Mesenchymal stem cell (in vitro differentiated cells and primary cell): ENCODE measurements around the gene H2BW2.
"Not testable (repeated sequence)": the region's sequence is repeated elsewhere in the genome, so short reads cannot be mapped to it uniquely, and the experiment has no call there.

Source experiments
- DNase-seq: peaks from one replicate; pipeline ENCODE4 v3.0.0-alpha.2; 2013
- H2AFZ ChIP-seq: one replicate; pipeline ENCODE4 v1.6.1; 2013; ENCODE audit warnings: low read depth, mild to moderate bottlenecking, control low read depth, inconsistent platforms, low read length, moderate library complexity
- H2AK5ac ChIP-seq: 2 replicates; pipeline ENCODE4 v1.6.1; 2013; ENCODE audit warnings: low read length, moderate library complexity, mild to moderate bottlenecking, inconsistent platforms; ENCODE audit not compliant: severe bottlenecking
- H2BK120ac ChIP-seq: one replicate; pipeline ENCODE4 v1.6.1; 2013; ENCODE audit warnings: low read depth, mild to moderate bottlenecking, inconsistent platforms, low read length, moderate library complexity
- H2BK12ac ChIP-seq, 2 experiments: one replicate each; pipeline ENCODE4 v1.6.1; 2013; ENCODE audit warnings: inconsistent platforms in 2 of 2, low read length in 2 of 2, mild to moderate bottlenecking in 2 of 2, moderate library complexity in 2 of 2, control low read depth in 1 of 2
- H2BK15ac ChIP-seq: one replicate; pipeline ENCODE4 v1.6.1; 2013; ENCODE audit warnings: mild to moderate bottlenecking, low read depth, inconsistent platforms; ENCODE audit not compliant: poor library complexity, severe bottlenecking
- H2BK5ac ChIP-seq: 2 replicates; pipeline ENCODE4 v1.6.1; 2013; ENCODE audit warnings: low read depth, mild to moderate bottlenecking, low read length, control low read depth, inconsistent platforms; ENCODE audit not compliant: poor library complexity, severe bottlenecking
- H3K14ac ChIP-seq, 2 experiments: one replicate each; pipeline ENCODE4 v1.6.1; 2013; ENCODE audit warnings: inconsistent platforms in 2 of 2, low read length in 2 of 2, control low read depth in 1 of 2, mild to moderate bottlenecking in 1 of 2, moderate library complexity in 1 of 2
- H3K18ac ChIP-seq, 2 experiments: one replicate each; pipeline ENCODE4 v1.6.1; 2013; ENCODE audit warnings: inconsistent platforms in 2 of 2, low read length in 2 of 2, control low read depth in 1 of 2, low read depth in 1 of 2, mild to moderate bottlenecking in 1 of 2
- H3K23ac ChIP-seq, 2 experiments: one replicate each; pipeline ENCODE4 v1.6.1; 2013; ENCODE audit warnings: inconsistent platforms in 2 of 2, low read length in 2 of 2, mild to moderate bottlenecking in 2 of 2, moderate library complexity in 2 of 2, control low read depth in 1 of 2
- H3K27ac ChIP-seq: 2 replicates; pipeline ENCODE4 v1.5.1; 2013; ENCODE audit warnings: mild to moderate bottlenecking, moderate library complexity, low read length, control low read depth, inconsistent platforms; ENCODE audit not compliant: poor library complexity, severe bottlenecking
- H3K27me3 ChIP-seq, 2 experiments: 2 replicates each; pipeline versions ENCODE4 v1.6.1 to v1.7.0; 2013; ENCODE audit warnings: low read length in 2 of 2, mild to moderate bottlenecking in 2 of 2, moderate library complexity in 2 of 2, control low read depth in 1 of 2, inconsistent platforms in 1 of 2; ENCODE audit not compliant: control insufficient read depth in 1 of 2, insufficient read depth in 1 of 2
- H3K36me3 ChIP-seq, 2 experiments: 2 replicates each; pipeline versions ENCODE4 v1.6.1 to v1.7.0; 2013; ENCODE audit warnings: low read length in 2 of 2, control low read depth in 1 of 2, inconsistent platforms in 1 of 2, low read depth in 1 of 2, mild to moderate bottlenecking in 1 of 2; ENCODE audit not compliant: insufficient read depth in 2 of 2, control insufficient read depth in 1 of 2
- H3K4ac ChIP-seq, 2 experiments: one replicate each; pipeline ENCODE4 v1.6.1; 2013; ENCODE audit warnings: inconsistent platforms in 2 of 2, low read length in 2 of 2, mild to moderate bottlenecking in 2 of 2, moderate library complexity in 2 of 2, control low read depth in 1 of 2, low read depth in 1 of 2
- H3K4me1 ChIP-seq: 2 replicates; pipeline ENCODE4 v1.6.1; 2013; ENCODE audit warnings: low read depth, low read length, control low read depth; ENCODE audit not compliant: control insufficient read depth, insufficient read depth
- H3K4me2 ChIP-seq: 2 replicates; pipeline ENCODE4 v1.6.1; 2013; ENCODE audit warnings: low read length, mild to moderate bottlenecking, inconsistent platforms; ENCODE audit not compliant: poor library complexity, severe bottlenecking
- H3K4me3 ChIP-seq, 2 experiments: 2 replicates each; pipeline versions ENCODE4 v1.5.1 to v1.7.0; 2013; ENCODE audit warnings: low read length in 2 of 2, mild to moderate bottlenecking in 2 of 2, control low read depth in 1 of 2, low read depth in 1 of 2; ENCODE audit not compliant: insufficient read depth in 1 of 2
- H3K79me1 ChIP-seq: replicated peaks from 2 replicates; pipeline ENCODE4 v1.6.1; 2013; ENCODE audit warnings: mild to moderate bottlenecking, control low read depth, low read length, inconsistent platforms; ENCODE audit not compliant: poor library complexity, severe bottlenecking
- H3K9ac ChIP-seq: 2 replicates; pipeline ENCODE4 v1.7.0; 2013; ENCODE audit warnings: mild to moderate bottlenecking, low read length, moderate library complexity
- H3K9me3 ChIP-seq: 2 replicates; pipeline ENCODE4 v1.7.0; 2013; ENCODE audit warnings: mild to moderate bottlenecking, low read length; ENCODE audit not compliant: control insufficient read depth
- H4K8ac ChIP-seq: one replicate; pipeline ENCODE4 v1.6.1; 2013; ENCODE audit warnings: inconsistent platforms, mild to moderate bottlenecking, low read length, moderate library complexity
- H4K91ac ChIP-seq: one replicate; pipeline ENCODE4 v1.6.1; 2013; ENCODE audit warnings: mild to moderate bottlenecking, low read length, inconsistent platforms
- WGBS: methylation state at CpG from one replicate; pipeline ENCODE4 v1.1.7; 2013; ENCODE audit warnings: mixed read lengths; 5-methylcytosine and 5-hydroxymethylcytosine counted together

The H2BW2 gene

DNA sequence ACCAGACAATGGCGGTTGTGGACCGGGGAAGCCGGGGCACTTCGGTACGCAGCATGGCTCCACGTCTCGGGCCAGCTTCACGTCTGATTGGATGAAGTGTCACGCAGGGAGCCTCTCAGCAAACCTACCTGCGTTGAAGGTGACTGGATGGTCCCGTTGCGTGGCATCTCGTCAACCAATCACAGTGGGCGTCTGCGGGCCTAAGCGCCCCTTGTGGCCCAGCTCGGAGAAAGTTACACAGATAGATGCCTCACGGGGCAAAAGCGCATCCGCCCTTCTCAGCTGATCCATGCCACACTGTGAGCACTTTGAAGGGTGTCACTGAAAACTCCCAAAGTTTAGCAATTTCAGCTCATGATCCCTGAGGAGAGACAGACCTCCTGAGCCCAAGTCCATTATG, 26.1 kb upstream of the H2BW2 start, which contains the start of gene H2BW1:
TSS of gene H2BW1 (minus strand) at position 103 of the 400 bp plus-strand sequence. CDS start 132 bp downstream, outside the sequence.
- Histone ChIP-seq H3K36me3 (no peaks in the 10 kb centered on the region), H3K4ac (no peak within 1 kb of the TSS), H4K8ac (no peak within 1 kb of the TSS), H3K14ac (no peak within 1 kb of the TSS), H3K27me3 (peaks cover 0 to 25% of the 10 kb centered on the region in 2 experiments), H3K27ac (no peak within 1 kb of the TSS), H3K4me1 (no peaks in the 10 kb centered on the region), H2BK120ac (no peak within 1 kb of the TSS), H4K91ac (no peak within 1 kb of the TSS), H3K23ac (no peak within 1 kb of the TSS), H3K79me1 (no peaks in the 10 kb centered on the region), H3K4me2 (no peak within 1 kb of the TSS), H3K4me3 (no peak within 1 kb of the TSS), H3K18ac (no peak within 1 kb of the TSS), H2BK15ac (no peak within 1 kb of the TSS), H3K9ac (no peak within 1 kb of the TSS), H2BK5ac (no peak within 1 kb of the TSS), H2AK5ac (no peak within 1 kb of the TSS), H3K9me3 (peaks cover 3% of the 10 kb centered on the region), H2AFZ (no peak within 1 kb of the TSS), H2BK12ac (no peak within 1 kb of the TSS)
- no peak for DNase-seq
- WGBS: 90% methylated on average over 20 of the region's 20 CpGs

- H3K27me3 ChIP-seq: peaks cover 0 to 25% of the 10 kb centered on the region in 2 experiments
- not testable (repeated sequence) for H2BK15ac ChIP-seq, H3K9ac ChIP-seq, H3K36me3 ChIP-seq, H3K27ac ChIP-seq, H2AFZ ChIP-seq, H2BK12ac ChIP-seq, H3K4me2 ChIP-seq, H4K91ac ChIP-seq, H2BK120ac ChIP-seq, H4K8ac ChIP-seq, H3K23ac ChIP-seq, H3K14ac ChIP-seq, H3K4me3 ChIP-seq, H3K9me3 ChIP-seq, DNase-seq, H2AK5ac ChIP-seq, H3K79me1 ChIP-seq, H3K4me1 ChIP-seq, H3K18ac ChIP-seq, H3K4ac ChIP-seq, H2BK5ac ChIP-seq
- 88% methylated on average over 4 of the region's 8 CpGs for WGBS
Observed at GRCh38 chrX:104015576-104015975, 24.2 kb upstream of the H2BW2 start.

GRCh38 chrX:104018126-104018525, 21.6 kb upstream of the H2BW2 start:
- no peak overlapping the region for H3K23ac ChIP-seq
- H2BK5ac ChIP-seq: no peak overlapping the region
- H4K8ac ChIP-seq: no peak overlapping the region
- peaks cover 0 to 25% of the 10 kb centered on the region in 2 experiments for H3K27me3 ChIP-seq
- H3K14ac ChIP-seq: no peak overlapping the region
- no peak overlapping the region for H3K4ac ChIP-seq
- H3K27ac ChIP-seq: no peak overlapping the region
- no peak overlapping the region for H2AFZ ChIP-seq
- no peaks in the 10 kb centered on the region for H3K36me3 ChIP-seq
- no peak overlapping the region for H2BK120ac ChIP-seq
- H2BK12ac ChIP-seq: no peak overlapping the region
- peaks cover 11% of the 10 kb centered on the region for H3K9me3 ChIP-seq
- no peak overlapping the region for H3K9ac ChIP-seq
- no peaks in the 10 kb centered on the region for H3K79me1 ChIP-seq
- H3K4me2 ChIP-seq: no peak overlapping the region
- no peak overlapping the region for H2AK5ac ChIP-seq
- WGBS: 77% methylated on average over 10 of the region's 11 CpGs
- no peak overlapping the region for H2BK15ac ChIP-seq
- H3K4me3 ChIP-seq: no peak overlapping the region
- H3K18ac ChIP-seq: no peak overlapping the region
- no peak for DNase-seq
- no peaks in the 10 kb centered on the region for H3K4me1 ChIP-seq
- H4K91ac ChIP-seq: no peak overlapping the region

- H2AK5ac ChIP-seq: no peak overlapping the region
- H2BK5ac ChIP-seq: no peak overlapping the region
- H3K4ac ChIP-seq: no peak overlapping the region
- no peak overlapping the region for H2AFZ ChIP-seq
- H3K36me3 ChIP-seq: no peaks in the 10 kb centered on the region
- no peak overlapping the region for H3K23ac ChIP-seq
- H3K4me1 ChIP-seq: no peaks in the 10 kb centered on the region
- H4K91ac ChIP-seq: no peak overlapping the region
- no peak overlapping the region for H3K4me2 ChIP-seq
- H2BK120ac ChIP-seq: no peak overlapping the region
- 93% methylated on average over 3 of the region's 4 CpGs for WGBS
- no peak for DNase-seq
- H3K18ac ChIP-seq: no peak overlapping the region
- no peak overlapping the region for H3K14ac ChIP-seq
- no peaks in the 10 kb centered on the region for H3K9me3 ChIP-seq
- H3K27me3 ChIP-seq: peaks cover 0 to 57% of the 10 kb centered on the region in 2 experiments
- no peak overlapping the region for H3K27ac ChIP-seq
- H2BK15ac ChIP-seq: no peak overlapping the region
- H3K9ac ChIP-seq: no peak overlapping the region
- H3K4me3 ChIP-seq: no peak overlapping the region
- H2BK12ac ChIP-seq: no peak overlapping the region
- H3K79me1 ChIP-seq: no peaks in the 10 kb centered on the region
- H4K8ac ChIP-seq: no peak overlapping the region
Observed at GRCh38 chrX:104041003-104041402, 1.2 kb downstream of the H2BW2 start.
